GM12891 (cell line): ENCODE results near the gene CHSY1.
A peak's percentile ranks its signal among the peaks of the same experiment; 100 is the strongest.

Source experiments
- DNase-seq: peaks from one replicate; pipeline ENCODE4 v3.0.0; 2011; ENCODE audit warnings: low spot score; ENCODE audit not compliant: insufficient read length
- FAIRE-seq: peaks from 2 replicates; lab custom pipeline; 2011; peaks lifted over from hg19 to GRCh38; lab: Jason Lieb, UNC
- PAX5 ChIP-seq: IDR thresholded peaks from 2 replicates; pipeline ENCODE4 v1.6.1; 2011; ENCODE audit warnings: low read length, moderate library complexity, mild to moderate bottlenecking; ENCODE audit not compliant: insufficient read depth, severe bottlenecking
- POLR2A ChIP-seq: IDR thresholded peaks from 2 replicates; pipeline ENCODE4 v1.6.1; 2011; ENCODE audit warnings: low read depth, low read length, control low read depth
- POLR2AphosphoS5 ChIP-seq: IDR thresholded peaks from 2 replicates; pipeline ENCODE4 v1.6.1; 2011; ENCODE audit warnings: low read depth, low read length, control low read depth
- POU2F2 ChIP-seq: IDR thresholded peaks from 2 replicates; pipeline ENCODE4 v1.6.1; 2011; ENCODE audit warnings: low read depth, mild to moderate bottlenecking, control low read depth, low read length, moderate library complexity
- SPI1 ChIP-seq: IDR thresholded peaks from 2 replicates; pipeline ENCODE4 v1.6.1; 2011; ENCODE audit warnings: low read depth, low read length, control low read depth
- TAF1 ChIP-seq: IDR thresholded peaks from 2 replicates; pipeline ENCODE4 v1.6.1; 2011; ENCODE audit warnings: low read depth, low read length, control low read depth

Gene CHSY1

GRCh38 chr15:101201411-101202174 is 50.3 kb downstream of the CHSY1 start:
- FAIRE-seq = peak; percentile 55

DNA sequence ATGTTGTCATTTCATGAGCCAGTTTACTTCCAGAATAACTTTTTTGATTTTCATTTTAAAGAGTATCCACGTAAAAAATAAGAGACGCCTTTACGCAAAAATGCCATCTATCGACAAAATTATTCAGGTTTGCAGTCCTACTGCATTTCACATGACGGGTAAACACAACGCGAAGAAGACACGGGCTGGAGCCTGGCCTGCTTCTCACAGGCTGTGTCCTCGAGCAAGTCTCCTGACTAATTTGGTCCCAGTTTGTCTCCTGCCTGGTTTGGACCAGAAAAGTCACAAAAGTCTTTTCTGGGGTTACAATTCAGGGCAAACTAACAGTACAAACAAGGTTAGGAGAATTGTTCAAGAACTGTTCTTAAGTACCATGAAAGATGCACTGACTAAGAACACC is 51.7 kb downstream of the CHSY1 start:
- no peak for DNase-seq
- peak; percentile 5 for FAIRE-seq
- TF ChIP-seq POU2F2 (no peak), SPI1 (no peak), POLR2AphosphoS5 (no peak), TAF1 (no peak), POLR2A (no peak), PAX5 (no peak)

More at GRCh38 chr15:101201411-101202174, 50.3 kb downstream of the CHSY1 start:
- TF ChIP-seq TAF1 = no peak
- TF ChIP-seq POU2F2 = no peak
- no peak for TF ChIP-seq POLR2A
- no peak for TF ChIP-seq POLR2AphosphoS5
- TF ChIP-seq PAX5 = no peak
- no peak for TF ChIP-seq SPI1
- DNase-seq = no peak

DNA sequence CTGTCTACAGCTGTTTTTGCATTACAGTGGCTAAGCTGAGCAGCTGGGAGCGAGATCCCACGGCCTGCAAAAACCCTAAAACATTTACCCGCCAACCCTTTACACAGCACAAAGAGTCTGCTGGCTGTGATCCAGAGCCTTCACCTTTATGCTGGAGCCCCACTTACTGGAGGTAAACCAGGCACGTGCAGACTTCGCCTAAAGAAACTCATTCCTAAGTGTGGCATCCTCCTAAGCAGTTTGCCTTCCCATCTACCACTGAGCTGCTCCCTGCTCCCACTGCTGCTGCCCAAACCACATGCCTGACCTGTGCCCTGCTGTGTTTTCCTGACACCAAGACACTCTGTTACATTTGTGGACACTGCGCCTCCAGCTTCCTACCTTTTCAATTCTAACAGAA is 53.0 kb downstream of the CHSY1 start:
- peak; percentile 74 for FAIRE-seq
- no peak for TF ChIP-seq POU2F2
- no peak for DNase-seq

DNA sequence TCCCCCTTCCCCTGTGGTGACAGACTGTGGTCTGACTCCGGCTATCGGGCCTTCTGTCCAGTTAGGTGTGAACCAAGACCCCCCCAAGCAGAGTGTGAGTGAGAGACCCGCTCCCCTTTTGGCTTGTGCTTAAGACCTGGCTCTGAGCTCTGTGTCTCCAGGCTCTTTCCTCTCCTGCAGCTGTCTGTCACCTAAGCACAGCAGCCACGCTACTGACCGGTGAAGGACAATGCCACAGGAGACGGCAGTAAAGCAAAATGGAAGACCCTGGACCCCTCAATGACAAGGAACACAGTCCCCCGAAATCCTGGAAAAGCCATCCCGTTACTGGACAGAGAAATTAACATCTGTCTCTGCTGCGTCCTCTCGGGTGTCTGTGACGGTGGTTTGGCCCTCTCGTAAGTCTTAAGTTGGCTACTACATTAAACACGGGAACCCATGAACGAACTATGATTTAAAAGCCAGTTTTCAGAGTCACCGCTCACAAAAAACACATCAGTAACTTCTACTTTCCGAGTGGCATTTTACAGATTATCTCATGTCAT is 53.7 kb downstream of the CHSY1 start:
- peak; percentile 69 for FAIRE-seq
- TF ChIP-seq SPI1 (no peak), POLR2A (no peak), TAF1 (no peak), POLR2AphosphoS5 (no peak), PAX5 (no peak)
- no peak for DNase-seq

GRCh38 chr15:101194546-101195125 is 57.2 kb downstream of the CHSY1 start:
- no peak for TF ChIP-seq TAF1
- 0 out of 2 replicates have a peak, but pooled peaks have one; percentile 17 for TF ChIP-seq SPI1
- DNase-seq (no peak), FAIRE-seq (peak; percentile 20)

GRCh38 chr15:101193806-101194545 is 57.9 kb downstream of the CHSY1 start:
- TF ChIP-seq SPI1 (no peak), POU2F2 (no peak), POLR2AphosphoS5 (no peak), POLR2A (no peak), PAX5 (no peak), TAF1 (no peak)
- FAIRE-seq (no peak), DNase-seq (no peak)

DNA sequence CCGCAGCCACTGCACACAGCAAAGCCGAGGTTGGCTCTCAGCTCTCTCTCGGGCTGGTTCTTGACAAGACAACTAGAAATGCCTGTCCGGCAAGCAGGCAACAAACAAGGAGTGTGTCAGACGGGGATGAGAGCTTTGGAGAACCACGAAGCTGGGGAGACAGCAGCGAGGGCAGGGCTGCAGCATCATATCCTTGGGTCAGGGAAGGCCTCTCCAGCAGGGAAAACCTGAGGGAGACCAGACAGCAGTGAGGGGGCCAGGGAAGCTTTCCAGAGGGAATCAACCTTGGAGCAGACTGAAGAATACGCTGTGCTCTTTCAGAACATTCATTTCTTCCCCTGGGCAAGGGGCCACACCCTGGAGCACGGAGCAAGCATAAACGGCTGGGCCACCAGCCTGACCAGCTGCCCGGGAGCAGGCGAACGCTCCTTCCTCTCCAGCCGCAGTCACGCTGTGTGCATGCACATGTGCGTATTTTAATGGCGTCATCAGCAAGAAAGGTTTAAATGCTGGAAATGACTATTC is 58.7 kb downstream of the CHSY1 start:
- no peak for FAIRE-seq
- DNase-seq = no peak
- TF ChIP-seq PAX5 (no peak), SPI1 (no peak), POLR2A (no peak), POU2F2 (no peak), TAF1 (no peak), POLR2AphosphoS5 (no peak)

DNA sequence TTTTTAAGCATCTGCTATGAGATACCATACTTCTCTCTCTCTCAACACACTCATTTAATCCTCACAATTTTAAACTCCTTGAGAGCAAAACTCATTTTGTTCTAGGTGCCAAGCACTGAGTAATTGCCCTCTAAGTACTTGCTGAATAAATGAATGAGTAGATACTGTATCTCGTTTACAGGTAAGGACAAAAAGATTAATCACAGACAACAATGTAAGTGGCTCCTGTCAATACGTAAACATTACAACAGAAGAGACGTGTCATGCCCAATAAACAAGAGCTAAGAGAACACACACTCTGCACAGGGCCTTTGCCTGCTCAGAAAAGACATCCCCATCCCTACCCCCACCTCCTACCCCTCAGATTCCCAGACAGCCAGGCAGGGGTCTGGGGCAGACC is 59.8 kb downstream of the CHSY1 start:
- TF ChIP-seq POLR2A (no peak), POU2F2 (no peak), POLR2AphosphoS5 (no peak), SPI1 (no peak), TAF1 (no peak), PAX5 (no peak)
- FAIRE-seq (no peak), DNase-seq (no peak)

- DNase-seq (no peak), FAIRE-seq (no peak)
- TF ChIP-seq POLR2AphosphoS5 = no peak
Measured at GRCh38 chr15:101191242-101191641, 60.6 kb downstream of the CHSY1 start.
